H7 (cell line): ENCODE results near the gene PLEKHA6. TPM values are rescaled to one million over a fixed set of nuclear protein-coding genes. Genes with fewer than 3 reads are reported as not detected.
"Not testable (repeated sequence)": the region's sequence is repeated elsewhere in the genome, so short reads cannot be mapped to it uniquely, and the experiment has no call there.

Source experiments
- DNase-seq: peaks from one replicate; pipeline ENCODE4 v3.0.0; 2012
- H3K27me3 ChIP-seq: 2 replicates; pipeline ENCODE4 v1.6.0; 2011; ENCODE audit warnings: mild to moderate bottlenecking, low read length; ENCODE audit not compliant: control insufficient read depth, insufficient read depth
- H3K36me3 ChIP-seq: replicated peaks from 2 replicates; pipeline ENCODE4 v1.5.1; 2011; ENCODE audit warnings: low read length; ENCODE audit not compliant: control insufficient read depth, insufficient read depth
- H3K4me3 ChIP-seq: 2 replicates; pipeline ENCODE4 v1.5.1; 2011; ENCODE audit warnings: low read depth, mild to moderate bottlenecking, control low read depth, low read length, moderate library complexity; ENCODE audit not compliant: insufficient read depth
- total RNA-seq: library from RNA; depleted of rRNA; stranded (reverse); fragments of >200 nt; shearing (Covaris generic); gene quantifications from 2 replicates; pipeline ENCODE4 v1.2.3, GENCODE V29; 2014

Gene PLEKHA6
- total RNA-seq, 1 experiment from 2014 or later, result 3.0 TPM

DNA sequence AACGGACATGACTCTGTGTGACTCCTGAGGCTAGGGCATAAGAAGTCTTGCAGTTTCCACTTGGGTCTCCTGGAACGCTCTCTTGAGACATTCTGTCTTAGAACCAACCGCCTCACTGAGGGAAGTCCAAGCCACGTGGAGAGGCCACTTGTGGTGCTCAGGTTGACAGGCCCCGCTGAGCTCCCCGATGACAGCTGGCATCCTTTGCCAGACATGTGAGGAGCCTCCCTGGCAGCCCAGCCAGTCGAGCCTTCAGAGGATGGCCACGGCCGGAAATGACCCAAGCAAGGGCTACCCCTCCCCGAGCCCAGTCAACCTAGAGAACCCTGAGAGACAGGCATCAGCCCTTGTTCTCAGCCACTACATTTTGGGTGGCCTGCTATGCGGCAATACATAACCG lies 20.7 kb downstream of the PLEKHA6 start:
- H3K36me3 ChIP-seq, result no peaks in the 10 kb centered on the region
- H3K27me3 ChIP-seq, result no peaks in the 10 kb centered on the region; the same call in 1 of the 2 replicates
- DNase-seq, result no peak
- H3K4me3 ChIP-seq, result no peak overlapping the region

DNA sequence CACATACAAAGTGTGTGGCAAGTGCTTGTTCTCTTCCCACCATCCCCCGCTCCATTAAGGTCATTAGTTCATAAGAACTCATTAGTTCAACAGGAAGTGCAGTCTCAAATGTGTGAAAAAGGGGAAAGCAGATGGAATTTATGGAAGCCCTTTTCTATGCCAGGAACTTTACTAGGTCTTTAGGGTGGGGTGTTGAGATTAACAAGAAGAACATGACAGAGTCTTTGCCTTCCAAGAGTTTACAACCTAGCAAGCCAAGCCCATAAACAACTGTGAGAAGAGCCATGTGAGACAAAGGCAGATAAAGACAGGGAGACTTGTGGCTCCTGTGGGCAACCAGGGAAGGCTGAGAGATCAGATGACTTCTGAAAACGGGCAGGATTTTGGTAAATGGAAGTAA lies 21.4 kb downstream of the PLEKHA6 start:
- DNase-seq, result no peak
- Histone ChIP-seq H3K4me3 (no peak overlapping the region), H3K36me3 (no peaks in the 10 kb centered on the region), H3K27me3 (no peaks in the 10 kb centered on the region; the same call in 1 of the 2 replicates)

DNA sequence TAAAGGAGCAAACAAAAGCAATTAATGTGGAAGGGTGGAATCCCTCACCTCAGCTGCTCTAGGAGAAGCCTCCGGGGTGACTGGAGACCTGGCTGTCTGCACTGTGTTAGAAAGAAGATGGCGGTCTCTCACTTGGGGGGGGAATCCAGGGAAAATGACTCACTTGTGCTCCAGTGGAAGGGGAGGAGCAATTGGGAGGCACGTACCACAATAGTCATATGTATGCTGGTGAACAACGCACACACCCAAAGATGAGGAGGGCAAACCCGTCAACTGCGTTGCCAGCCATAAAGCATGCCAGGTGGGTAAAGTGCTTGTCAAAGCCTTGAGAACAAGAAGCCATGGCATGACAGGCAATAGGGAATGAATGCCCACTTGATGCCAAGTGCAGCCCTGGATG lies 22.1 kb downstream of the PLEKHA6 start:
- H3K27me3 ChIP-seq, result no peaks in the 10 kb centered on the region; the same call in 1 of the 2 replicates
- no peak overlapping the region for H3K4me3 ChIP-seq
- no peak for DNase-seq
- no peaks in the 10 kb centered on the region for H3K36me3 ChIP-seq

DNA sequence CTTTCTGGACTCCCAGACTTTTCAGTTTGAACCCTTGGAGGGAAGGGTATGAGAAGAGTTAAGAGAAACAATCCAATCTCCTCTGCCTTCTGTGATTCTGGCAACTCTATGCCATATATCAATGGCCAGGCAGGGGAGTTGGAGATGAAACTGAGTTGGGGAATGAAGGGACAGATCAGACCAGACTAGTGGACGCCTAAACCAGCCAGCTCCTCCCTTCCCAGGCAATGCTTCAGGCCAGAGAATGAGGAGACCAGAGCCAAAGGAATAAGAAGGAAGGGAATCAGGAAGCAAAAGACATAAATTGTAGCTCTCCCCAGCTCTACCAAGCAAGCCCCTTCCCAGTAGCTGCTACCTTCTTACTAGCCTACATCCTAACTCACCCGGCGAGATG lies 22.7 kb downstream of the PLEKHA6 start:
- no peak for DNase-seq
- no peak overlapping the region for H3K4me3 ChIP-seq
- no peaks in the 10 kb centered on the region; the same call in 1 of the 2 replicates for H3K27me3 ChIP-seq
- H3K36me3 ChIP-seq, result no peaks in the 10 kb centered on the region

DNA sequence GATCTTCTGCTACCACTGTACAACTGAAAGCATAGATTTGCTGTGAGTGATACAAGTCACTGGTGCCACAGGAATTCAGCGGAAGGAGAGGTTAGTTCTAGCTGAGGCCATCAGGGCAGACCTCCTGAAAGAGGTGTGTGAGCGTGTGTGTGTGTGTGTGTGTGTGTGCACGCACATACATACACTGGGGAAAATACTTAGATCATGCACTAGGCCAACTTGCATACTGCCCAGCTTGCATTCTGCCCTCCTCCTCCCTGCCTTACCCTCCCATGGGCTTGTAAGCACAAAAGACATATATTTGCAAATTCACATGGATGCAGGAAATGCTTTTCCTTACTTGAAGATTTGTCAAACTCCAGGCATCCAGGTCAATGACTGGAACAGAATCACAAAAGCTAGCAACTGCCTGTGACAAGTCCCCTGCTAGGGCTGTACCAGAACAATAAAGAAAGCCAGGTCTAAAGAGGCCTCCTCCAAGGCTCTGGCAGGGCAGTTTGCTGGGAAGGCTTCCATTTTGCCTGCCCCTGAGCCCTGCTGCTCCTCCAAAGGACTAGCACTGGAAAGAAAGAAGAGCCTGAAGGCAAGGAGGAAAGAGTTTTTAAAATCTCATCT lies 23.2 kb downstream of the PLEKHA6 start:
- H3K27me3 ChIP-seq, result no peaks in the 10 kb centered on the region; the same call in 1 of the 2 replicates
- peak; percentile 61 for DNase-seq
- H3K36me3 ChIP-seq, result no peaks in the 10 kb centered on the region
- H3K4me3 ChIP-seq, result no peak overlapping the region

DNA sequence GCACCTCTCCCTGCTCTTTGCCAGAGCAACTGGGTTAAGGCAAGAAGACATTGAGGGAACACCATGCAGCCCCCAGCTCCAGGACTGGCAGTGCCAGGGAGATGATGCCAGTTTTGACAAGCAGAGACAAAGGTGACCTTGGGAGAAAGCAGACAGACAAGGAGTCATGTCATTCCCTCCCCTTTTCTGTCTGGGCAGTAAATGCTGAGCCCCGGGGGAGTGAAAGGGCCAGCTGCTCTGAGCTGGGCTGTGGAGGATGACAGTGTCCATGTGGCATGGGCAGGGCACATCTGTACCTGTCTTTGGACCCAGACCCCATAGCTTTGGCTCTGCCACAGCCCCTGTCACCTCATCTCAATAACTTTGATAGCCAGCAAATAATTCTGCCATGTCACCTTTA lies 24.2 kb downstream of the PLEKHA6 start:
- Histone ChIP-seq H3K36me3 (no peaks in the 10 kb centered on the region), H3K27me3 (no peaks in the 10 kb centered on the region; the same call in 1 of the 2 replicates), H3K4me3 (no peak overlapping the region)
- no peak for DNase-seq

DNA sequence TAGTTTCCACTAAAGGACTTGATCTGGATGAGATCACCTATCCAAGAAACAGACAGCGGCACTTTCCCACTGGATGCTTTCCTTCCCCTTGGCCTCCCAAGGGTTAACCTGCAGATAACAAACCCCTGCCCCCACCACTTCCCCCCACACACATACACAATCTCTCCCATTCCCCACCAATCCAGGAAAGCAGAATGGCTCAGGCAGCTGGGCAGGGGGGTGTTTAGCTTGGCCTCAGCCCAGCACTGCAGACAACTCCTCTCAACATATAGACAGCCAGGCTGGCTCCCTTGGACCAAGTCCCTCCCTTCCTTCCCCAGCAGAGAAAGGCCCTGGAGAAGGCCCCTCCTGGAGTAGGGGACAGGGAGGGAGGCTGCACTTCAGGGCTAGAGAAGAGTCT lies 24.6 kb downstream of the PLEKHA6 start:
- DNase-seq, result no peak
- H3K27me3 ChIP-seq, result no peaks in the 10 kb centered on the region; the same call in 1 of the 2 replicates

DNA sequence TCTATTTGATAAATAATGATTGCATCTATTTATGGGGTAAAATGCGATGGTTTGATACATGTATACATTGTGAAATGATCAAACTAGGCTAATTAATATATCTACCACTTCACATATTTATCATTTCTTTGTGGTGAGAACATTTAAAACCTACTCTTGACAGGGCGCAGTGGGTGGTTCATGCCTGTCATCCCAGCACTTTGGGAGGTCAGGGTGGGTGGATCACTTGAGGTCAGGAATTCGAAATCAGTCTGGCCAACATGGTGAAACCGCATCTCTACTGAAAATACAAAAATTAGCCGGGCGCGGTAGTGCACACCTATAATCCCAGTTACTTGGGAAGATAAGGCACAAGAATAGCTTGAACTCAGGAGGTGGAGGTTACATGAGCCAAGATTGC lies 25.3 kb downstream of the PLEKHA6 start:
- no peak overlapping the region for H3K4me3 ChIP-seq
- H3K27me3 ChIP-seq, result no peaks in the 10 kb centered on the region; the same call in 1 of the 2 replicates
- DNase-seq, result no peak
- no peaks in the 10 kb centered on the region for H3K36me3 ChIP-seq

More for the DNA sequence above, 24.6 kb downstream of the PLEKHA6 start:
- Histone ChIP-seq H3K4me3 (no peak overlapping the region), H3K36me3 (no peaks in the 10 kb centered on the region)

DNA sequence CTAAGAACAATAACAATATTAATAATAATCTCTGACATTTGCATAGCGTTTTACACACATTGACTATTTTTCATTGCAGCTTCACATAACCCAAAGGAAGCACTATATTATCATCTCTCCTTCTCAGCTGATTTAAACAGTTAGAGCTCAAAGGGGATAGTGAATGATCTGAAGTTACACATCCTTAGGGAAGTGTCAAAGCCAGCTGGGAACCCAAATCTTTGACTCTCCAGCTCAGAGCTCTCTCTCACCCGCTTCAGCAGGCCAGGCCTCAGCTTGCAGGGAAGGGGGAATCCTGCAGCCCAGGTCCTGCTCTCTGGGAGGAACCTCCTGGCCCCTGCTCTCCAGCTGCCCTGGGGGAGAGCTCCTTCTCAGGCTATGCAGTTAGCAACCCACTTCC lies 26.3 kb downstream of the PLEKHA6 start:
- no peak for DNase-seq
- H3K36me3 ChIP-seq, result no peaks in the 10 kb centered on the region
- no peak overlapping the region for H3K4me3 ChIP-seq
- H3K27me3 ChIP-seq, result no peaks in the 10 kb centered on the region

DNA sequence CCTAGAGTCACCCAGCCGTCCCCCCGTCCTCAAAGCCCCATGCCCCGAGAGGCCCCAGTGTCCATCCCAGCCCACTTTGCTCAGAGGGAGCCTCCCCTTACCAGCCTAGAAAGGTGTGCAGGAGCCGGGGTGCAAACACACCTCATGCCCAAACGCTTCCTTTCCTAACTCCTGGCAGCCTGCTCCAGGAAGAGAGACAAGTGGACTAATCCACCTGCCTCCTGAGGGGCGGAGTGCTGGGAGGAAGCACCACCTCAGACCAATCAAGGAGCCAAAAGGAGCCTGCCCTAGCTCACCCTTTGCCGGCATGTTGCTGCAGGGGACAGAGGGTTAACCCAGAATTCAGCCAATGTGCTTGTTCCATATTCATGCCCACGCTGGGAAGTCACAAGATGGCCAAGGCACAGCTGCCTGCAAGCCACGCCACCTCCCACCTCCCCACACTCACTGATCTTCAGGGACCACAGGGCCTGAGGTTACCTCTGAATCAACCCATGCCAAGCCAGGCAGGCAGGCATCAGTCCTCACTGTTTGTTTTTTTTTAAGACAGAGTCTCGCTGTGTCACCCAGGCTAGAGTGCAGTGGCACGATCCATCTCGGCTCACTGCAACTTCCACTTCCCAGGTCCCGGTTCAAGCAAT lies 27.8 kb downstream of the PLEKHA6 start:
- Histone ChIP-seq H3K4me3 (no peak overlapping the region), H3K36me3 (no peaks in the 10 kb centered on the region), H3K27me3 (no peaks in the 10 kb centered on the region)
- DNase-seq, result no peak

DNA sequence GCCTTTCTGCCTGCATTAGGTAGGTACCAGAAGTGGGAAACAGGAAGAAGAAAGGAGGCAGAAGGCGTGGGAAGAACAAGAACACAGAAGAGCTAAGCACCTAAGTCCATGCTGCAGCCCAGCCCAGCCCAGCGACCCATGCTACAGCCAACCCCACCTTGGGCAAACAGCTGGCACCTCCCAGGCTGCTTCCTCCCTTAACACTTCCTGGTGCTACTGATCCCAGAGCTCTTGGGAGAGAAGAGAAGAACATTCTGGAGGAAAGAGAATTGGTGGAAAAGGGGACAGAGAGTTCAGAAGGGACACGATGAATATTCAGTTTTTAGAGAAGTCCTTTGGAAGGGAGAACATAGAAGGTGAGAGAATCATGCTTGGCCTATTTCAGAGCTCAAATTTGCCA lies 28.5 kb downstream of the PLEKHA6 start:
- no peak for DNase-seq
- no peaks in the 10 kb centered on the region for H3K36me3 ChIP-seq
- no peaks in the 10 kb centered on the region for H3K27me3 ChIP-seq
- no peak overlapping the region for H3K4me3 ChIP-seq

DNA sequence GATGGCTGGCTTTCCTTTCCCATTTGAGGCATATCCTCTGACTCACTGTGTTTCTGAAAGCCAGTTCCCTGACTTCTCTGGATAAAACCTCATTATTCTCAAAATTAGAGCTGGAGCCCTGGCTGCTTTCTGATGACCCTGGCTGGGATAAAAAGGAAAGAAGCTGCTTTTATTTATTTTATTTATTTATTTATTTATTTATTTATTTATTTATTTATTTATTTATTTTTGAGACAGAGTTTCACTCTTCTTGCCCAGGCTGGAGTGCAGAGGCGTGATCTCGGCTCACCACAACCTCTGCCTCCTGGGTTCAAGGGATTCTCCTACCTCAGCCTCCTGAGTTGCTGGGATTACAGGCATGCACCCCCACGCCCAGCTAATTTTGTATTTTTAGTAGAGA lies 31.9 kb downstream of the PLEKHA6 start:
- H3K27me3 ChIP-seq, H3K4me3 ChIP-seq, H3K36me3 ChIP-seq, DNase-seq: not testable (repeated sequence)

DNA sequence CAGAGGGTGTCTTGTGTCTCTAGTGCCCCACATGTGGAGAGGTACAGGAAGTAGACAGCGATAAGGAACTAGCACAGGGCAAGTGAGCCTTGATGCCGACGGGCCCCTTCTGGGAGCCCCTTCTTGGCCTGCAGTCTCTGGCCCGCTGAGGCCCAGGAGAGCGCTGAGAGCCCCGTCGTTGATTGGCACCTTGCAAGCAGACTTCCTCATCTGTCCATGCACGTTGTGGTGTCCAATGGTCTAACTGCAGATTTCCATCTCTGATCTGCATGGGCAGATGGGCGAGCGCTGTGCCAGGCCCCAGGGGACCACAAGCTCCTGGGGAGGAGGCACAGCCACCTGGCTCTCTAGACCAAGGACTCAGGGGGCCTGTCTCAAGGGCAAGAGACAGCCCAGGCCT lies 32.4 kb downstream of the PLEKHA6 start:
- no peak for DNase-seq
- no peaks in the 10 kb centered on the region for H3K27me3 ChIP-seq
- H3K36me3 ChIP-seq, result no peaks in the 10 kb centered on the region
- no peak overlapping the region for H3K4me3 ChIP-seq

DNA sequence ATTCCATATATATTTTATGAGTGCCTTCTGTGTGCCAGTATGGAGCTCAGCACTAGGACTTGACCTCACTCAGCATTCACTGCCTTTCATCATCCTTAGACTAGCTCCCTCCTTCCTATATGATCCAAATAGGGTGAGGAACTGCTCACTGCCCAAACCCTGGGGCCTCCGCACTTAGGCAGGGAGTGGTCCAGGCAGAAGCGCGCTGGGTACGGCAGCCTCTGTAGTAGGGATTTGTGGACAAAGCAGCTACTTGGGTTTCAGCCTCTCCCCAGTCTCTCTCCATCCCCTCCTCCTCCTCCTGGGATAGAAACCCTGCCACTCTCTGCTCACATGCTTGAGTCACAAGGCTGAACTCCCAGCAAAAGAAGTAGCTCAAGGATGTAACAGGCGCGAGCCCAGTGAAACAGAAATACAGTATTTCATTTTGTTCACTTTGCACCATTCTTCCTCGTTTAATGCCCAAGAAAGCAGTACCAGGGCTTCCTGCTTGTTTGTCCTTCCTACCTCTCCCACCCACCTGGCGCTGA lies 32.9 kb downstream of the PLEKHA6 start:
- no peak for DNase-seq
- Histone ChIP-seq H3K27me3 (no peaks in the 10 kb centered on the region), H3K4me3 (no peak overlapping the region), H3K36me3 (no peaks in the 10 kb centered on the region)

DNA sequence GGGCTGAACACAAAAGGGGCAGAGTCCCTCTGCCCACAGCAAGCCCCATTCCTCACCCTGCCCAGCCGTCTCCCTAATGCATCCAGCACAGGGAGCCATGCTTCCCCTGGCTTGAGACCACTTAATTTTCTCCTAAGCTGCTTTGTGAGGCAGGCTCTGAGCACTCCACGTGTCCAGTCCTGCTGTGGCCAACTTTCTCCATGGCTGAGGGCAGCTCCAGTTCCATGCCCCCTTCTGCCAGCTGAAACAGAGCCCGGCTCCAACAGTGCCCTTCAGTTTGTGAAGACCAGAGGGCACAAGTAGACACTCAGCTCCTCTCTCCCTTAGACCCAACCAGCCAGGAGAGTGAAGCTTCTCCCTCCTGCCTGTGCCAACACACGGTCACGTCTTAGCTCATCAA lies 33.8 kb downstream of the PLEKHA6 start:
- H3K4me3 ChIP-seq, result no peak overlapping the region
- H3K36me3 ChIP-seq, result no peaks in the 10 kb centered on the region
- no peaks in the 10 kb centered on the region for H3K27me3 ChIP-seq
- DNase-seq, result no peak
